Suprapubic skin (tissue), 4 donors: ENCODE data around the gene FAM171A1. TPM values are rescaled to one million over a fixed set of nuclear protein-coding genes. Genes with fewer than 3 reads are reported as not detected.

Experiments
- DNase-seq, 2 donors: peaks; one replicate each; pipeline ENCODE4 v3.0.0-alpha.2; 2019; ENCODE audit warnings: low spot score in 2 of 2
- H3K27ac ChIP-seq: fragments of 200-600 bp; sonication (generic); one replicate; pipeline ENCODE4 v1.5.1; 2019
- H3K27me3 ChIP-seq: fragments of 200-600 bp; sonication (generic); one replicate; pipeline ENCODE4 v1.5.1; 2019
- H3K36me3 ChIP-seq: fragments of 200-600 bp; sonication (generic); one replicate; pipeline ENCODE4 v1.5.1; 2019
- H3K4me1 ChIP-seq: fragments of 200-600 bp; sonication (generic); one replicate; pipeline ENCODE4 v1.5.1; 2019
- H3K4me3 ChIP-seq: fragments of 200-600 bp; sonication (generic); one replicate; pipeline ENCODE4 v1.5.1; 2019; ENCODE audit warnings: mild to moderate bottlenecking
- H3K9me3 ChIP-seq: fragments of 200-600 bp; sonication (generic); one replicate; pipeline ENCODE4 v1.5.1; 2019
- EP300 ChIP-seq: sonication (generic); formaldehyde crosslinking; IDR thresholded peaks from one replicate; pipeline ENCODE4 v1.6.1; 2017; ENCODE audit warnings: antibody characterized with exemption
- POLR2A ChIP-seq, 2 donors: fragments of 450-650 bp; IDR thresholded peaks; one replicate each; pipeline ENCODE4 v1.6.1; 2017; ENCODE audit warnings: antibody characterized with exemption in 2 of 2, mild to moderate bottlenecking in 2 of 2, moderate library complexity in 2 of 2
- POLR2AphosphoS5 ChIP-seq, 3 donors: sonication (generic); formaldehyde crosslinking; IDR thresholded peaks; one replicate each; pipeline ENCODE4 v1.6.1; 2017; ENCODE audit warnings: antibody characterized with exemption in 3 of 3
- WGBS: methylation state at CpG from one replicate; pipeline ENCODE4 v1.1.5; 2018; 5-methylcytosine and 5-hydroxymethylcytosine counted together
- total RNA-seq, 4 donors: library from RNA; depleted of rRNA; stranded (reverse); fragments of >200 nt; gene quantifications; one replicate each; pipeline ENCODE4 v1.1.0, GENCODE V29; 2016
- TF ChIP-seq, protein P1 (sequence below), 2 donors: fragments of 200-600 bp in 1 of 2; fragments of 450-650 bp in 1 of 2; sonication (generic) in 1 of 2; IDR thresholded peaks; one replicate each; pipeline ENCODE4 v1.5.1; 2016 to 2019; ENCODE audit warnings: antibody characterized with exemption in 2 of 2, mild to moderate bottlenecking in 1 of 2, moderate library complexity in 1 of 2

FAM171A1 gene
- total RNA-seq, 4 donors from 2014 or later, result 2.8 to 7.0 (median 5.9) TPM

DNA sequence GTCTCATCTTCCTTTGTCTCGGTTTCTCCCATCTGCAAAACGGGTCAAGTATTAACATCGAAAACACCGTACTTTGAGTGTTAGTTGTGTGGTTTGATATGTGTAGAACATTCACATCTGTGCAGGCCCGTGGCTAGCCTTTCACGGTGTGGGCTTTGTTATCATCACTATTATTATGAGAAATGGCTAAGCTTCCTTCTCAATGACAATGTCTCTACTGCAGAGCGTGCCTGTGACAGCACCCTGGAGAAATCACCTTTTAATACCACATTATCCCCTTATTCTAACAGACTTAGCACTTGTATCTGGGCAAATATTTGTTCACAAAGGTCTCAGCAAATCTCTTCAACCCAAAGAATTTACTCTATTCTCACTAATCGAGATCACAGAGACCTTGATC is 55.8 kb downstream of the FAM171A1 start:
- Histone ChIP-seq H3K36me3 (no peaks in the 10 kb centered on the region), H3K4me3 (no peak overlapping the region), H3K27me3 (no peaks in the 10 kb centered on the region), H3K4me1 (peaks cover 5% of the 10 kb centered on the region), H3K9me3 (no peaks in the 10 kb centered on the region), H3K27ac (no peak overlapping the region)
- DNase-seq, result no peak
- WGBS, result 95% methylated on average over 8 of the region's 8 CpGs
- TF ChIP-seq POLR2A (IDR thresholded peaks at IDR 0.05) (no peak), POLR2AphosphoS5 (IDR thresholded peaks at IDR 0.05) (no peak), EP300 (no peak)
- TF ChIP-seq, protein P1, sequence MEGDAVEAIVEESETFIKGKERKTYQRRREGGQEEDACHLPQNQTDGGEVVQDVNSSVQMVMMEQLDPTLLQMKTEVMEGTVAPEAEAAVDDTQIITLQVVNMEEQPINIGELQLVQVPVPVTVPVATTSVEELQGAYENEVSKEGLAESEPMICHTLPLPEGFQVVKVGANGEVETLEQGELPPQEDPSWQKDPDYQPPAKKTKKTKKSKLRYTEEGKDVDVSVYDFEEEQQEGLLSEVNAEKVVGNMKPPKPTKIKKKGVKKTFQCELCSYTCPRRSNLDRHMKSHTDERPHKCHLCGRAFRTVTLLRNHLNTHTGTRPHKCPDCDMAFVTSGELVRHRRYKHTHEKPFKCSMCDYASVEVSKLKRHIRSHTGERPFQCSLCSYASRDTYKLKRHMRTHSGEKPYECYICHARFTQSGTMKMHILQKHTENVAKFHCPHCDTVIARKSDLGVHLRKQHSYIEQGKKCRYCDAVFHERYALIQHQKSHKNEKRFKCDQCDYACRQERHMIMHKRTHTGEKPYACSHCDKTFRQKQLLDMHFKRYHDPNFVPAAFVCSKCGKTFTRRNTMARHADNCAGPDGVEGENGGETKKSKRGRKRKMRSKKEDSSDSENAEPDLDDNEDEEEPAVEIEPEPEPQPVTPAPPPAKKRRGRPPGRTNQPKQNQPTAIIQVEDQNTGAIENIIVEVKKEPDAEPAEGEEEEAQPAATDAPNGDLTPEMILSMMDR (IDR thresholded peaks at IDR 0.05), result no peak

- 88% methylated on average over 16 of the region's 17 CpGs for WGBS
- DNase-seq, result no peak
Measured at GRCh38 chr10:15314482-15315045, 56.5 kb downstream of the FAM171A1 start.

GRCh38 chr10:15313843-15314242 is 57.2 kb downstream of the FAM171A1 start:
- H3K4me1 ChIP-seq, result peaks cover 5% of the 10 kb centered on the region
- no peak overlapping the region for H3K4me3 ChIP-seq
- TF ChIP-seq EP300 (no peak), POLR2AphosphoS5 (IDR thresholded peaks at IDR 0.05) (no peak), POLR2A (IDR thresholded peaks at IDR 0.05) (no peak)
- TF ChIP-seq, protein P1 (IDR thresholded peaks at IDR 0.05), result no peak
- no peaks in the 10 kb centered on the region for H3K36me3 ChIP-seq
- H3K9me3 ChIP-seq, result no peaks in the 10 kb centered on the region
- no peak overlapping the region for H3K27ac ChIP-seq
- DNase-seq, result no peak
- 55% methylated on average over 13 of the region's 13 CpGs for WGBS
- H3K27me3 ChIP-seq, result no peaks in the 10 kb centered on the region

More at GRCh38 chr10:15314482-15315045, 56.5 kb downstream of the FAM171A1 start:
- no peak overlapping the region for H3K4me3 ChIP-seq
- H3K9me3 ChIP-seq, result no peaks in the 10 kb centered on the region
- H3K27me3 ChIP-seq, result no peaks in the 10 kb centered on the region
- no peaks in the 10 kb centered on the region for H3K36me3 ChIP-seq
- TF ChIP-seq, protein P1 (IDR thresholded peaks at IDR 0.05), result no peak
- TF ChIP-seq POLR2AphosphoS5 (IDR thresholded peaks at IDR 0.05) (no peak), EP300 (no peak), POLR2A (IDR thresholded peaks at IDR 0.05) (no peak)
- H3K4me1 ChIP-seq, result peaks cover 5% of the 10 kb centered on the region
- H3K27ac ChIP-seq, result no peak overlapping the region

GRCh38 chr10:15313047-15313446 is 58.0 kb downstream of the FAM171A1 start:
- no peaks in the 10 kb centered on the region for H3K36me3 ChIP-seq
- DNase-seq, result no peak
- no peak overlapping the region for H3K4me3 ChIP-seq
- TF ChIP-seq EP300, result no peak
- no peaks in the 10 kb centered on the region for H3K9me3 ChIP-seq
- H3K27ac ChIP-seq, result no peak overlapping the region
- H3K4me1 ChIP-seq, result peaks cover 5% of the 10 kb centered on the region
- H3K27me3 ChIP-seq, result no peaks in the 10 kb centered on the region
- WGBS, result 66% methylated on average over 4 of the region's 4 CpGs

GRCh38 chr10:15311569-15312280 is 59.4 kb downstream of the FAM171A1 start:
- H3K4me3 ChIP-seq, result no peak overlapping the region
- H3K9me3 ChIP-seq, result no peaks in the 10 kb centered on the region
- no peaks in the 10 kb centered on the region for H3K27me3 ChIP-seq
- H3K27ac ChIP-seq, result no peak overlapping the region
- TF ChIP-seq POLR2AphosphoS5 (IDR thresholded peaks at IDR 0.05) (no peak), EP300 (no peak), POLR2A (IDR thresholded peaks at IDR 0.05) (no peak)
- TF ChIP-seq, protein P1 (IDR thresholded peaks at IDR 0.05), result no peak
- H3K36me3 ChIP-seq, result no peaks in the 10 kb centered on the region
- DNase-seq, result peak in 1 of 2 donors; percentile 35
- peaks cover 5% of the 10 kb centered on the region for H3K4me1 ChIP-seq
- WGBS, result 81% methylated on average over 12 of the region's 12 CpGs
